GM18873 (cell line): Measurements from ENCODE around the gene PHF14.

Experiments used
- ATAC-seq: cut with Tn5 transposase; IDR thresholded peaks from one replicate; pipeline ENCODE4 v1.9.1; 2021; ENCODE audit warnings: mild to moderate bottlenecking, moderate library complexity, moderate number of reproducible peaks; ENCODE audit not compliant: unreplicated experiment, low FRiP score

The PHF14 gene

GRCh38 chr7:11168650-11169170, 195.0 kb downstream of the PHF14 start:
- ATAC-seq, result no peak

- no peak for ATAC-seq
Observed at GRCh38 chr7:11170175-11170574, 196.5 kb downstream of the PHF14 start.

GRCh38 chr7:11170863-11171568, 197.3 kb downstream of the PHF14 start:
- no peak for ATAC-seq

GRCh38 chr7:11171569-11172192, 198.0 kb downstream of the PHF14 start:
- ATAC-seq, result no peak

GRCh38 chr7:11172835-11173234, 199.2 kb downstream of the PHF14 start:
- ATAC-seq, result no peak

GRCh38 chr7:11175371-11175770, 201.7 kb downstream of the PHF14 start:
- ATAC-seq, result no peak

- no peak for ATAC-seq
Observed at GRCh38 chr7:11175887-11176286, 202.2 kb downstream of the PHF14 start.

GRCh38 chr7:11176985-11177555, 203.4 kb downstream of the PHF14 start:
- no peak for ATAC-seq

GRCh38 chr7:11177793-11178192, 204.1 kb downstream of the PHF14 start:
- no peak for ATAC-seq

GRCh38 chr7:11181590-11181989, 207.9 kb downstream of the PHF14 start:
- no peak for ATAC-seq

GRCh38 chr7:11182736-11183135, 209.1 kb downstream of the PHF14 start:
- no peak for ATAC-seq

GRCh38 chr7:11185179-11185815, 211.6 kb downstream of the PHF14 start:
- ATAC-seq, result no peak

GRCh38 chr7:11188529-11189310, 215.0 kb downstream of the PHF14 start:
- ATAC-seq, result no peak

GRCh38 chr7:11191081-11191480, 217.4 kb downstream of the PHF14 start:
- no peak for ATAC-seq

- no peak for ATAC-seq
Observed at GRCh38 chr7:11191574-11192220, 218.0 kb downstream of the PHF14 start.

- ATAC-seq, result no peak
Observed at GRCh38 chr7:11192506-11192905, 218.8 kb downstream of the PHF14 start.

GRCh38 chr7:11193131-11193867, 219.6 kb downstream of the PHF14 start:
- ATAC-seq, result no peak

GRCh38 chr7:11193888-11194287, 220.2 kb downstream of the PHF14 start:
- ATAC-seq, result no peak

- ATAC-seq, result no peak
Observed at GRCh38 chr7:11194492-11194891, 220.8 kb downstream of the PHF14 start.
